GM12801 (cell line): Measurements from ENCODE around the gene GRM1.

Source experiments
- CTCF ChIP-seq: IDR thresholded peaks from one replicate; pipeline ENCODE4 v1.5.1; 2011; ENCODE audit warnings: control low read depth; ENCODE audit not compliant: insufficient read length; ENCODE audit errors: extremely low read depth

The GRM1 gene

GRCh38 chr6:146191166-146191565 lies 162.3 kb downstream of the GRM1 start:
- no peak for TF ChIP-seq CTCF

- no peak for TF ChIP-seq CTCF
Observed at GRCh38 chr6:146191612-146192011, 162.8 kb downstream of the GRM1 start.

- no peak for TF ChIP-seq CTCF
Observed at GRCh38 chr6:146194434-146194833, 165.6 kb downstream of the GRM1 start.

- no peak for TF ChIP-seq CTCF
Observed at GRCh38 chr6:146200176-146200575, 171.3 kb downstream of the GRM1 start.

- no peak for TF ChIP-seq CTCF
Observed at GRCh38 chr6:146202570-146202969, 173.7 kb downstream of the GRM1 start.

GRCh38 chr6:146209942-146210341 lies 181.1 kb downstream of the GRM1 start:
- no peak for TF ChIP-seq CTCF

GRCh38 chr6:146210406-146211083 lies 181.7 kb downstream of the GRM1 start:
- TF ChIP-seq CTCF = no peak
